Loucy (cell line): ENCODE measurements around the gene SH3RF1.

ENCODE experiments used
- H2AFZ ChIP-seq: fragments of 200-600 bp; sonication (generic); 2 replicates; pipeline ENCODE4 v1.6.0; 2016; ENCODE audit warnings: antibody characterized with exemption, mild to moderate bottlenecking, low read length, moderate library complexity
- H3F3A ChIP-seq: fragments of 200-600 bp; 2 replicates; pipeline ENCODE4 v1.6.0; 2016; ENCODE audit warnings: antibody characterized with exemption, low read depth, mild to moderate bottlenecking
- H3K27me3 ChIP-seq: fragments of 200-600 bp; sonication (generic); 2 replicates; pipeline ENCODE4 v1.6.1; 2014; ENCODE audit warnings: low read length, mild to moderate bottlenecking; ENCODE audit not compliant: insufficient read depth, poor library complexity, severe bottlenecking
- H3K36me3 ChIP-seq: fragments of 200-600 bp; sonication (generic); 2 replicates; pipeline ENCODE4 v1.6.1; 2016; ENCODE audit warnings: low read length; ENCODE audit not compliant: insufficient read depth
- H3K4me1 ChIP-seq: fragments of 200-600 bp; sonication (generic); 2 replicates; pipeline ENCODE4 v1.5.1; 2014; ENCODE audit warnings: low read length, mild to moderate bottlenecking; ENCODE audit not compliant: insufficient read depth, poor library complexity, severe bottlenecking
- H3K4me2 ChIP-seq: fragments of 200-600 bp; sonication (generic); 2 replicates; pipeline ENCODE4 v1.6.0; 2014; ENCODE audit warnings: antibody characterized with exemption, low read length, low read depth, mild to moderate bottlenecking; ENCODE audit not compliant: poor library complexity, severe bottlenecking
- H3K4me3 ChIP-seq: fragments of 200-600 bp; sonication (generic); 2 replicates; pipeline ENCODE4 v1.5.1; 2014; ENCODE audit warnings: low read length, mild to moderate bottlenecking, mixed read lengths; ENCODE audit not compliant: poor library complexity, severe bottlenecking
- H3K79me2 ChIP-seq: fragments of 200-600 bp; sonication (generic); 2 replicates; pipeline ENCODE4 v1.6.1; 2014; ENCODE audit warnings: low read length; ENCODE audit not compliant: insufficient read depth
- H3K9ac ChIP-seq: fragments of 200-600 bp; sonication (generic); 2 replicates; pipeline ENCODE4 v1.6.0; 2014; ENCODE audit warnings: mild to moderate bottlenecking, low read depth, low read length, moderate library complexity; ENCODE audit not compliant: poor library complexity, severe bottlenecking
- H3K9me2 ChIP-seq: fragments of 200-600 bp; sonication (generic); replicated peaks from 2 replicates; pipeline ENCODE4 v1.6.1; 2016; ENCODE audit warnings: low read depth, low read length, mixed read lengths
- H3K9me3 ChIP-seq: fragments of 200-600 bp; sonication (generic); 2 replicates; pipeline ENCODE4 v1.6.1; 2014; ENCODE audit warnings: mild to moderate bottlenecking, antibody characterized with exemption, low read length, low read depth; ENCODE audit not compliant: insufficient read depth
- H4K20me1 ChIP-seq: fragments of 200-600 bp; sonication (generic); 2 replicates; pipeline ENCODE4 v1.6.0; 2014; ENCODE audit warnings: antibody characterized with exemption, low read length, mild to moderate bottlenecking; ENCODE audit not compliant: insufficient read depth, poor library complexity, severe bottlenecking
- EZH2phosphoT487 ChIP-seq: fragments of 200-600 bp; IDR thresholded peaks from 2 replicates; pipeline ENCODE4 v1.6.1; 2018; ENCODE audit warnings: antibody characterized with exemption, mild to moderate bottlenecking, moderate library complexity, borderline replicate concordance
- TF ChIP-seq, protein P1 (sequence below): fragments of 200-600 bp; sonication (generic); conservative IDR thresholded peaks from 2 replicates; pipeline ENCODE4 v1.5.1; 2014; ENCODE audit warnings: mild to moderate bottlenecking, antibody characterized with exemption, low read length

SH3RF1 gene

DNA sequence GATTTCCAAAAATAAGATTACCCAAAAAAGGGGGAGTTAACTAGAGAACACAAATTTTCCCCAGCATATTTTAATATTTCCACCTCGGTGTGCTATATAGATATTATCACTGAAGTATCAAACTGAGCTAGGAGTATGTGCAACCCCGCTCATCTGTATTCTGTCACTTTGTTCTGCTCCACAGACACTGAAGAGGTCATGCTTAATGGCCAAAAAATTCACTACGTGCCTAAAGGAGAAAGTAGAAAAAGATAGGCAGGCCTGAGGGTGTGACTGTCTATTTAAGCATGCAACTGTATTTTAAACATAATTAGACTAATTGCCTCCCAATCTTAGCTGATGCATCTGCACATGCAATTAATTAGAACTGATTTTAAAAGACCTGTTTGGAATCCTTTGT is 24.5 kb downstream of the SH3RF1 start:
- Histone ChIP-seq H3K79me2 (peaks cover 5% of the 10 kb centered on the region), H3K4me1 (peaks cover 7% of the 10 kb centered on the region)

GRCh38 chr4:169245061-169245460 is 25.7 kb downstream of the SH3RF1 start:
- H3K27me3 ChIP-seq: no peaks in the 10 kb centered on the region
- no peaks in the 10 kb centered on the region for H3K9me3 ChIP-seq
- no peak overlapping the region for H3K4me2 ChIP-seq
- H3K79me2 ChIP-seq: peaks cover 5% of the 10 kb centered on the region
- H3K4me1 ChIP-seq: peaks cover 7% of the 10 kb centered on the region
- TF ChIP-seq, protein P1, sequence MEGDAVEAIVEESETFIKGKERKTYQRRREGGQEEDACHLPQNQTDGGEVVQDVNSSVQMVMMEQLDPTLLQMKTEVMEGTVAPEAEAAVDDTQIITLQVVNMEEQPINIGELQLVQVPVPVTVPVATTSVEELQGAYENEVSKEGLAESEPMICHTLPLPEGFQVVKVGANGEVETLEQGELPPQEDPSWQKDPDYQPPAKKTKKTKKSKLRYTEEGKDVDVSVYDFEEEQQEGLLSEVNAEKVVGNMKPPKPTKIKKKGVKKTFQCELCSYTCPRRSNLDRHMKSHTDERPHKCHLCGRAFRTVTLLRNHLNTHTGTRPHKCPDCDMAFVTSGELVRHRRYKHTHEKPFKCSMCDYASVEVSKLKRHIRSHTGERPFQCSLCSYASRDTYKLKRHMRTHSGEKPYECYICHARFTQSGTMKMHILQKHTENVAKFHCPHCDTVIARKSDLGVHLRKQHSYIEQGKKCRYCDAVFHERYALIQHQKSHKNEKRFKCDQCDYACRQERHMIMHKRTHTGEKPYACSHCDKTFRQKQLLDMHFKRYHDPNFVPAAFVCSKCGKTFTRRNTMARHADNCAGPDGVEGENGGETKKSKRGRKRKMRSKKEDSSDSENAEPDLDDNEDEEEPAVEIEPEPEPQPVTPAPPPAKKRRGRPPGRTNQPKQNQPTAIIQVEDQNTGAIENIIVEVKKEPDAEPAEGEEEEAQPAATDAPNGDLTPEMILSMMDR: no peak
- TF ChIP-seq EZH2phosphoT487: no peak
- H3K36me3 ChIP-seq: no peaks in the 10 kb centered on the region
- H3F3A ChIP-seq: no peaks in the 10 kb centered on the region
- no peak overlapping the region for H3K9ac ChIP-seq
- H3K9me2 ChIP-seq: no peaks in the 10 kb centered on the region
- H4K20me1 ChIP-seq: no peaks in the 10 kb centered on the region
- no peak overlapping the region for H3K4me3 ChIP-seq
- no peak overlapping the region for H2AFZ ChIP-seq

More for the DNA sequence above, 24.5 kb downstream of the SH3RF1 start:
- no peaks in the 10 kb centered on the region for H3F3A ChIP-seq
- H3K4me2 ChIP-seq: no peak overlapping the region
- no peaks in the 10 kb centered on the region for H3K36me3 ChIP-seq
- H3K4me3 ChIP-seq: no peak overlapping the region
- no peak overlapping the region for H3K9ac ChIP-seq
- TF ChIP-seq EZH2phosphoT487: no peak
- TF ChIP-seq, protein P1: no peak
- no peak overlapping the region for H2AFZ ChIP-seq
- no peaks in the 10 kb centered on the region for H4K20me1 ChIP-seq
- H3K9me2 ChIP-seq: no peaks in the 10 kb centered on the region
- no peaks in the 10 kb centered on the region for H3K27me3 ChIP-seq
- H3K9me3 ChIP-seq: no peaks in the 10 kb centered on the region

GRCh38 chr4:169243825-169244609 is 26.7 kb downstream of the SH3RF1 start:
- H3K79me2 ChIP-seq: peaks cover under 1% of the 10 kb centered on the region
- H3F3A ChIP-seq: no peaks in the 10 kb centered on the region
- no peaks in the 10 kb centered on the region for H3K9me2 ChIP-seq
- no peaks in the 10 kb centered on the region for H3K36me3 ChIP-seq
- no peak overlapping the region for H3K4me2 ChIP-seq
- H3K4me1 ChIP-seq: peaks cover 17% of the 10 kb centered on the region
- no peaks in the 10 kb centered on the region for H3K27me3 ChIP-seq
- H3K4me3 ChIP-seq: no peak overlapping the region
- H3K9ac ChIP-seq: no peak overlapping the region
- H4K20me1 ChIP-seq: no peaks in the 10 kb centered on the region
- TF ChIP-seq, protein P1: no peak
- TF ChIP-seq EZH2phosphoT487: no peak
- no peaks in the 10 kb centered on the region for H3K9me3 ChIP-seq
- H2AFZ ChIP-seq: no peak overlapping the region
